PFSK-1 (cell line): ENCODE data around the gene CDK10.

ENCODE experiments used
- FOXP2 ChIP-seq: optimal IDR thresholded peaks from 2 replicates; pipeline ENCODE3; 2011; ENCODE audit warnings: borderline replicate concordance, control low read depth, inconsistent platforms; ENCODE audit not compliant: insufficient read depth; ENCODE audit errors: extremely low read length, extremely low read depth
- POLR2AphosphoS5 ChIP-seq: IDR thresholded peaks from 2 replicates; pipeline ENCODE4 v1.6.1; 2012; ENCODE audit warnings: low read depth, mild to moderate bottlenecking, control low read depth, low read length, moderate library complexity
- REST ChIP-seq, 2 experiments: IDR thresholded peaks; 2 replicates each; pipeline versions ENCODE4 v1.6.1 to v1.8.0; 2011 to 2012; ENCODE audit warnings: low read depth in 2 of 2, low read length in 2 of 2, control low read depth in 1 of 2, inconsistent platforms in 1 of 2, mild to moderate bottlenecking in 1 of 2, moderate library complexity in 1 of 2; ENCODE audit not compliant: insufficient read depth in 1 of 2
- SIN3A ChIP-seq: IDR thresholded peaks from 2 replicates; pipeline ENCODE4 v1.6.1; 2012; ENCODE audit warnings: mild to moderate bottlenecking, low read length, moderate library complexity, borderline replicate concordance; ENCODE audit not compliant: insufficient read depth
- TAF1 ChIP-seq: IDR thresholded peaks from 2 replicates; pipeline ENCODE4 v1.6.1; 2012; ENCODE audit warnings: low read length, control low read depth, borderline replicate concordance; ENCODE audit not compliant: insufficient read depth

Gene CDK10

GRCh38 chr16:89721546-89722391, 35.3 kb downstream of the CDK10 start:
- no peak for TF ChIP-seq SIN3A
- TF ChIP-seq TAF1, result no peak
- TF ChIP-seq FOXP2, result no peak
- no peak for TF ChIP-seq POLR2AphosphoS5
- TF ChIP-seq REST (IDR thresholded peaks at IDR 0.05; ENCODE audit: insufficient read depth in 1 of 2, low read depth in 2 of 2, low read length in 2 of 2), result no peak

- no peak for TF ChIP-seq REST (IDR thresholded peaks at IDR 0.05; ENCODE audit: insufficient read depth in 1 of 2, low read depth in 2 of 2, low read length in 2 of 2)
- TF ChIP-seq SIN3A, result peak; percentile 80; the same call in 1 of the 2 replicates
- peak; percentile 62; the same call in 1 of the 2 replicates for TF ChIP-seq POLR2AphosphoS5
- TF ChIP-seq FOXP2, result no peak
- TF ChIP-seq TAF1, result peak; percentile 34; the same call in 1 of the 2 replicates
Measured at GRCh38 chr16:89722392-89723278, 36.1 kb downstream of the CDK10 start.

- TF ChIP-seq TAF1, result no peak
Measured at GRCh38 chr16:89723279-89724250, 37.1 kb downstream of the CDK10 start.

- no peak for TF ChIP-seq REST (IDR thresholded peaks at IDR 0.05; ENCODE audit: insufficient read depth in 1 of 2, low read depth in 2 of 2, low read length in 2 of 2)
- TF ChIP-seq FOXP2, result no peak
- TF ChIP-seq POLR2AphosphoS5, result no peak
- TF ChIP-seq TAF1, result no peak
- TF ChIP-seq SIN3A, result no peak
Measured at GRCh38 chr16:89727406-89728120, 41.1 kb downstream of the CDK10 start.
